ENCODE data around the gene ATP8A1.
"Not testable (repeated sequence)": the region's sequence is repeated elsewhere in the genome, so short reads cannot be mapped to it uniquely, and the experiment has no call there.

Gene ATP8A1

GRCh38 chr4:42490015-42490414 is 166.9 kb downstream of the ATP8A1 start:
- Mint-ChIP-seq H3K4me3 (no peak overlapping the region), H3K9me3 (no peaks in the 10 kb centered on the region), H3K36me3 (peaks cover 48% of the 10 kb centered on the region), H3K4me1 (peaks cover 18% of the 10 kb centered on the region), H3K27ac (peak overlapping the region; percentile 66)
- DNase-seq (ENCODE audit: low spot score in 2 of 2) (no peak), ATAC-seq (no peak)

- no peak overlapping the region for H3K4me3 Mint-ChIP-seq
- ATAC-seq = no peak
- H3K36me3 Mint-ChIP-seq = peaks cover 50% of the 10 kb centered on the region
Observed at GRCh38 chr4:42489095-42489494, 167.8 kb downstream of the ATP8A1 start.

DNA sequence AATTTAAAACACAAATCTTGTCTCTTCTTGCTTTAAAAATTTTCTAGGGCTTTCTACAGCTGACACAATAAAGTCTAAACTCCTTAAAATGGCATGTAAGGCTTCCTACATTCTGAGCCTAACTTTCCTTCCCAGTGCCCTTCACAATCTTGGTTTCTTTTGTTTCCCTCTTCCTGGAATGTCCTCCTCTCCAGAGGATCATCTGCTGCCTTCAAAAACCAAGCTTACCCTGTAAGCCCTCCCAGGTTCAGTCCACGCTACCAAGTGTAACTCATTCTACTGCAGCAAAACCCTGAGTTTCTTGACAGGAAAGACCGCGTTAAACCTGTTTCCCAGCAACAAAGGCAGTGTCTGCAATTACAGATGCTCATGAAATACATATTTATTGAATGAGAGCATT is 168.4 kb downstream of the ATP8A1 start:
- Mint-ChIP-seq H3K27ac (no peak overlapping the region), H3K4me3 (no peak overlapping the region), H3K36me3 (peaks cover 55% of the 10 kb centered on the region), H3K4me1 (peaks cover 18% of the 10 kb centered on the region), H3K9me3 (no peaks in the 10 kb centered on the region)
- ATAC-seq (no peak), DNase-seq (ENCODE audit: low spot score in 2 of 2) (no peak)

More at GRCh38 chr4:42489095-42489494, 167.8 kb downstream of the ATP8A1 start:
- DNase-seq (ENCODE audit: low spot score in 2 of 2) = no peak
- no peaks in the 10 kb centered on the region for H3K9me3 Mint-ChIP-seq
- H3K27ac Mint-ChIP-seq = no peak overlapping the region
- peaks cover 18% of the 10 kb centered on the region for H3K4me1 Mint-ChIP-seq

- ATAC-seq (peak; percentile 26), DNase-seq (ENCODE audit: low spot score in 2 of 2) (no peak)
- Mint-ChIP-seq H3K4me3 (no peak overlapping the region), H3K27ac (no peak overlapping the region), H3K9me3 (no peaks in the 10 kb centered on the region), H3K36me3 (peaks cover 57% of the 10 kb centered on the region), H3K4me1 (peaks cover 18% of the 10 kb centered on the region)
Observed at GRCh38 chr4:42488114-42488513, 168.8 kb downstream of the ATP8A1 start.

DNA sequence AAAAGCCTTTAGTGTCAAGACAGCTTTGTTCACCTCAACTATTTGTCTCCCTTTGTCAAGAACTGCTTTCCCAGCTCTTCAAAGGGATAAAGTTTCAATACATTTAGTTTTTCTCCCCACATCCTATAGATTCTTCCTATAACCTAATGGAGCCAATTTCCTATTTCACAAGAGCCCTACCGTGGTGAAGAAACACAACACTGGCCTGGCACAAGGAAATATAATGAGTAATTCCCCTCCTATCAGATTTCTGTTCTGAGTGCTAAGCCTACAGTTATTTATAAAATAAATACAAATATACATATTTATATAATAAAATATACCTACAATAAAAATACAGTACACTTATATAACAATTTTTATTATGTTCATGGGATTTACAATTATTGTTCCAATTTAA is 169.7 kb downstream of the ATP8A1 start:
- ATAC-seq (no peak), DNase-seq (ENCODE audit: low spot score in 2 of 2) (no peak)
- H3K36me3 Mint-ChIP-seq = peaks cover 51% of the 10 kb centered on the region
- H3K9me3 Mint-ChIP-seq = no peaks in the 10 kb centered on the region
- no peak overlapping the region for H3K27ac Mint-ChIP-seq
- H3K4me1 Mint-ChIP-seq = peaks cover 18% of the 10 kb centered on the region
- H3K4me3 Mint-ChIP-seq = no peak overlapping the region

GRCh38 chr4:42486156-42486555 is 170.7 kb downstream of the ATP8A1 start:
- not testable (repeated sequence) for H3K9me3 Mint-ChIP-seq; H3K4me3 Mint-ChIP-seq; DNase-seq (ENCODE audit: low spot score in 2 of 2); ATAC-seq; H3K27ac Mint-ChIP-seq
- Mint-ChIP-seq H3K36me3 (peaks cover 45% of the 10 kb centered on the region), H3K4me1 (peaks cover 18% of the 10 kb centered on the region)

GRCh38 chr4:42484630-42485029 is 172.3 kb downstream of the ATP8A1 start:
- Mint-ChIP-seq H3K4me1 (peaks cover 7% of the 10 kb centered on the region), H3K9me3 (no peaks in the 10 kb centered on the region), H3K36me3 (peaks cover 44% of the 10 kb centered on the region), H3K27ac (no peak overlapping the region), H3K4me3 (no peak overlapping the region)
- ATAC-seq = no peak
- no peak for DNase-seq (ENCODE audit: low spot score in 2 of 2)

- Mint-ChIP-seq H3K4me3 (no peak overlapping the region), H3K9me3 (no peaks in the 10 kb centered on the region), H3K27ac (no peak overlapping the region), H3K36me3 (peaks cover 40% of the 10 kb centered on the region), H3K4me1 (peaks cover 4% of the 10 kb centered on the region)
- ATAC-seq = peak; percentile 13
- DNase-seq (ENCODE audit: low spot score in 2 of 2) = no peak
Observed at GRCh38 chr4:42483426-42484379, 173.2 kb downstream of the ATP8A1 start.

GRCh38 chr4:42482516-42483327 is 174.2 kb downstream of the ATP8A1 start:
- Mint-ChIP-seq H3K36me3 (peaks cover 41% of the 10 kb centered on the region), H3K27ac (no peak overlapping the region), H3K9me3 (no peaks in the 10 kb centered on the region), H3K4me1 (no peaks in the 10 kb centered on the region), H3K4me3 (no peak overlapping the region)
- DNase-seq (ENCODE audit: low spot score in 2 of 2) = no peak
- ATAC-seq = no peak

- no peak overlapping the region for H3K27ac Mint-ChIP-seq
- ATAC-seq (no peak), DNase-seq (ENCODE audit: low spot score in 2 of 2) (no peak)
- no peaks in the 10 kb centered on the region for H3K4me1 Mint-ChIP-seq
- H3K36me3 Mint-ChIP-seq = peaks cover 46% of the 10 kb centered on the region
- H3K4me3 Mint-ChIP-seq = no peak overlapping the region
- no peaks in the 10 kb centered on the region for H3K9me3 Mint-ChIP-seq
Observed at GRCh38 chr4:42480717-42481116, 176.2 kb downstream of the ATP8A1 start.

DNA sequence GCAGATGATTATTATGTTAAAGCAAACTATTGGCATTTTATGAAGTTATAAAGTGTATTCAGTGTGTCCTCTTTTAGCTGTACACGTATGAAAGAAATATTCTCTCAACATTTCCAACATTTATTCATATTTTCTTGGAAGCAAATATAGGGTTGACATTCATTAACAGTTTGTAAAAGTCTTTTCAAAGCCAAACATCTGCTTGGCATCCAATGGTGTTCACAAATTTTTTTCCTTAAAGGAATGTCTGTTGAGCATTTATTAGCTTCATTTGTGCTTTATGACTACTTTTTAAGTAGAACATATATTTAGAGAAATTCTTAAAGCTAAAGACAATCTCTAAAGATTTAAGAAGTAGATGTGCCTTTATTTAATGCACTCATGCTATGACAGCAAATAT is 176.6 kb downstream of the ATP8A1 start:
- H3K27ac Mint-ChIP-seq = no peak overlapping the region
- no peaks in the 10 kb centered on the region for H3K9me3 Mint-ChIP-seq
- H3K36me3 Mint-ChIP-seq = peaks cover 46% of the 10 kb centered on the region
- ATAC-seq (no peak), DNase-seq (ENCODE audit: low spot score in 2 of 2) (no peak)
- H3K4me3 Mint-ChIP-seq = no peak overlapping the region
- no peaks in the 10 kb centered on the region for H3K4me1 Mint-ChIP-seq

- no peak overlapping the region for H3K4me3 Mint-ChIP-seq
- no peak overlapping the region for H3K27ac Mint-ChIP-seq
- ATAC-seq (no peak), DNase-seq (ENCODE audit: low spot score in 2 of 2) (no peak)
- H3K4me1 Mint-ChIP-seq = no peaks in the 10 kb centered on the region
- no peaks in the 10 kb centered on the region for H3K9me3 Mint-ChIP-seq
- H3K36me3 Mint-ChIP-seq = peaks cover 35% of the 10 kb centered on the region
Observed at GRCh38 chr4:42478946-42479345, 178.0 kb downstream of the ATP8A1 start.

DNA sequence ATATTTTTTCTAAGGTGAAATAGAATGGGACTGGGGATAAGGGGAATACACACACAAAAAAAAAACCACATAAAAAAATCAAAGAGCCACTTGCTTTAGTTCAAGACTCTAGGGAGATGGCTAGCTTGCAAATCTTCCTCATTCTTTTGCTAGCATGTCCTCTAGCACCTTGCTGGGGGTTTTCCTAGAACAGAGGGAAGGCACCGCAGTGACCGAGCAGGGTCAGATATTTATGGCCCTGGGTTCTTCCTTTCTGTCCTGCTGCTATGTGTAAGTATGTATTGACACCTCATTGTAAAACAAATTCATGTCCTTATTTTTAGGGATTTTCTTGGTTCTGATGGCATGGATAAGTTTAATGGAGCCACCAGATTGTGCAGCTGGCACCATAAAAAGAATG is 178.4 kb downstream of the ATP8A1 start:
- no peak for ATAC-seq
- H3K4me1 Mint-ChIP-seq = no peaks in the 10 kb centered on the region
- H3K4me3 Mint-ChIP-seq = no peak overlapping the region
- no peak for DNase-seq (ENCODE audit: low spot score in 2 of 2)
- no peak overlapping the region for H3K27ac Mint-ChIP-seq
- no peaks in the 10 kb centered on the region for H3K9me3 Mint-ChIP-seq
- peaks cover 31% of the 10 kb centered on the region for H3K36me3 Mint-ChIP-seq

DNA sequence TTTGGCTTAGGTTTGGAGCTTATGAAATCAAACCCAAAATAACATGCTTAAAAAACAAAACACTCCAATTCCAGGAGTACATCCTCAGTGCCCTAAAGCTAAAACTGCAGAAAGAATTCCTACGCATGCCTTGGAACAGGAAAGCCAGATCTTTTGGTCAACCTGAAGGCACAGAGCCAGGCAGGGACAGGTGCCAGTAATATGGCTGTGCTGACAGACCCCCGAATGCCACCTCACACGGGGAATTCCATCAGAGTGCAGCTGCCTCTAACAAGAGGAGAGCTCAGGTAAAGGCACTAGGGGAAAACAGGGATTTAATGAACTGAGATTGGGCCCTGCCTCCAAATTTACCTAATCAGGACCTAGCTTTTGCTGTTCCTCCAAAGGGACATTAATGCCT is 182.5 kb downstream of the ATP8A1 start:
- Mint-ChIP-seq H3K27ac (no peak overlapping the region), H3K9me3 (no peaks in the 10 kb centered on the region), H3K4me1 (no peaks in the 10 kb centered on the region), H3K4me3 (no peak overlapping the region), H3K36me3 (peaks cover 38% of the 10 kb centered on the region)
- DNase-seq (ENCODE audit: low spot score in 2 of 2) = no peak
- no peak for ATAC-seq

DNA sequence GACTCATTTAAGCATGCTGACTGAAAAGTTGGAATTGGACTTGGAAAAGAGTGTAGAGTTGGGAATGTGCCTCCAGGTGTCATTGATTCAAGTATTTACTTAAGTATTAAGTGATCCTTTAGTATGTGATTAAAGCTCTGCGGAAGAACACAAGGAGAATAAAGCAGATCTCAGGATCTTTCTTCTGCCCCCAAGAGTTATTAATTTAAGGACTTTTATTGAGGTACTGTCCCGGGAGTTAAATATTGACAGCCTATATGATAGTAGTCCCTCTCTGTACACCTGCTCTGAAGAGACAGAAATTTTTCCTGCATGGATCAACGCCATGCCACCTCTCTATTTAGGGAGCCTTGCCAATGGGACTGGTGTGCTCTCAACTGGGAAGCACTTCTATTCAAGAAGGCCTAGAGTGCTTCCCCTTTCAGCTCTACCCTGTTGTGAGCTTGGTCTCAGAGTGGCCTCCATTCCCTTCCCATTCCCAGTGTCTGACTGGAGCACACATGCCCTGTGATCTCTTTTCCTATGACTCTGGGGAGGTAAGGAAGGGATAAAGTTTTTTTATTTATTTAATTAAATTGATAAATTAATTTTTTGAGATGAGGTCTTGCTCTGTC is 183.7 kb downstream of the ATP8A1 start:
- no peak overlapping the region for H3K4me3 Mint-ChIP-seq
- no peaks in the 10 kb centered on the region for H3K9me3 Mint-ChIP-seq
- H3K4me1 Mint-ChIP-seq = no peaks in the 10 kb centered on the region
- DNase-seq (ENCODE audit: low spot score in 2 of 2) (no peak), ATAC-seq (no peak)
- no peak overlapping the region for H3K27ac Mint-ChIP-seq
- peaks cover 42% of the 10 kb centered on the region for H3K36me3 Mint-ChIP-seq
